Pons (tissue), 1 donor: ENCODE data around the gene THAP3.

Source experiments
- DNase-seq: peaks from one replicate; pipeline ENCODE4 v3.0.0-alpha.2; 2016; ENCODE audit warnings: low spot score

THAP3 gene, protein sequence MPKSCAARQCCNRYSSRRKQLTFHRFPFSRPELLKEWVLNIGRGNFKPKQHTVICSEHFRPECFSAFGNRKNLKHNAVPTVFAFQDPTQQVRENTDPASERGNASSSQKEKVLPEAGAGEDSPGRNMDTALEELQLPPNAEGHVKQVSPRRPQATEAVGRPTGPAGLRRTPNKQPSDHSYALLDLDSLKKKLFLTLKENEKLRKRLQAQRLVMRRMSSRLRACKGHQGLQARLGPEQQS

DNA sequence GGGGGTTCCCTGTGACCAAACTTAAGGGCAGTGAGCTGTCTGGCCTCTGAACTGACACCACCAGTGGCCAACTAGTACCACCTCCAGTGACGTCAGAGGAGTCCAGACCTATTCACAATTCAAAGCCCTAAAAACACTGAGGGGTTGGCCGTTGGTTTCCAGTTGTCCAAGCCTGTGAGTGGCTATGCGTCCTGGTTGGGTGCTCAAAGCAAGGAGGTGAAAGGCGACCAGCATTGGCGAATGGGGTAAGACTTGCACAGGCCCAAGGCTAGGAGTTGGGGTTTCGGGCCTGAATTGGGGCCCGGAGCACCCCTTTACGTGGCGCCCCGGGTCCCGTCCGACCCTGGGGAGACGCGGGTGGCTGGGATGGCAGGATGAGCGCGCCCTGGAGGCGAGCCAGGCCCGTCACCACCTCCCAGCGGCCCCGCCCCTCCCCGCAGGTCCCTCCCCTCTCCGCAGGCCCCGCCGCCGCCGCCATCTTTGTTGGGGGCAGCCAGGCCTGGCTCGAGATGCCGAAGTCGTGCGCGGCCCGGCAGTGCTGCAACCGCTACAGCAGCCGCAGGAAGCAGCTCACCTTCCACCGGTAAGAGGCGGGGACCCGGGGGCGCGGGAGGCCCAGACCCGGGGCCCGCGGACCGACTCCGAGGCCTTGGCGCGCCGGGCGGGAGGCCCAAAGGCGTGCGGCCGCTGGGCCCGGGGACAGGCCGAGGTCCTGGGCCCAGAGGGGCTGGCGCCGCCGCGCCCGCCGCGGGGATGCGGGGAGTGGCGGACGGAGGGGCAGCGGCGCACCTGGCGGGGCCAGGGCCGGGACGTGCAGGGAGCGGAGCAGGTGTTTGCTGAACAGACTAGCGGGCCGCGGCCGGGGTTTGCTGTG is at the start of gene THAP3:
TSS of gene THAP3 (plus strand) at position 159 of the 874 bp plus-strand sequence. CDS start at position 510, 351 bp downstream.
- DNase-seq, result peak; percentile 68

DNA sequence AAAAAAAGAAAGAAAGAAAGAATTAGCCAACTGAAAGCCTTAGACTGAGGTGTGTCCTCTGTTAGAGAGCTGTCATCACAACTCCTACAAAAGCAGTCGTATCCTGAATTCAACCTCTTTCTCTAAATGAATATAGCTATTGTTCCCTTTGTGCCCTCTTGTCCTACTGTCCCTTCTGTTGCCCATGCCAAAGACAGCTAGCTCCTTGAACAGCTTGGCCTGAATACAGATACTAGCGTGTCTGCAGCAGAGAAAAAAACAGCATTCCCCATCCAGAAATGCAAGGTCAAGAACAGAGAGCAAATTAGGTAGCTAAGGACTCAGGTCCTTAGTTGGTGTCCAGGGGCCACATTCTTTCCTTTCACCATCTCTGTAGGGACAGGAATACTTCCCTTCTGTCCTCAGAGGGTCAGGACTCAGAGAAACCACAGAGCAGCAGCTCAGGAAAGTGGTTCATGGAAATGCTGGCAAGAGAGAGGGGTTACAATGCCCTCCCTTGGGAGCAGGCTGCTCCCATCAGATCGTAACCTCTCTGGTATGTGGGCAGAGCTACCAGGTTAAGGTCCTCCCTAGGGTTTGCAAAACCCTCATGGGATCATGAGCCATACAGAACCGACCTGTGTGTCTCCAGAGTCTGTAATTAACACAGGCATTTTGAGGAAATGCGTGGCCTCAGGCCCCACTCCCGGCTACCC is 46.7 kb upstream of the THAP3 start:
- peak; percentile 89 for DNase-seq

DNA sequence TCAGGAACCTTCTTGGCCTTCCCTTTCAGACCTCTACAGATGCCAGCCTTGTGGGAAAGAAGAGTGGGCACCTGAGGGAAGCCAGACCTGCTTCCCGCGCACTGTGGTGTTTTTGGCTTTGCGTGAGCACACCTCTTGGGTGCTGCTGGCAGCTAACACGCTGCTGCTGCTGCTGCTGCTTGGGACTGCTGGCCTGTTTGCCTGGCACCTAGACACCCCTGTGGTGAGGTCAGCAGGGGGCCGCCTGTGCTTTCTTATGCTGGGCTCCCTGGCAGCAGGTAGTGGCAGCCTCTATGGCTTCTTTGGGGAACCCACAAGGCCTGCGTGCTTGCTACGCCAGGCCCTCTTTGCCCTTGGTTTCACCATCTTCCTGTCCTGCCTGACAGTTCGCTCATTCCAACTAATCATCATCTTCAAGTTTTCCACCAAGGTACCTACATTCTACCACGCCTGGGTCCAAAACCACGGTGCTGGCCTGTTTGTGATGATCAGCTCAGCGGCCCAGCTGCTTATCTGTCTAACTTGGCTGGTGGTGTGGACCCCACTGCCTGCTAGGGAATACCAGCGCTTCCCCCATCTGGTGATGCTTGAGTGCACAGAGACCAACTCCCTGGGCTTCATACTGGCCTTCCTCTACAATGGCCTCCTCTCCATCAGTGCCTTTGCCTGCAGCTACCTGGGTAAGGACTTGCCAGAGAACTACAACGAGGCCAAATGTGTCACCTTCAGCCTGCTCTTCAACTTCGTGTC is 45.9 kb upstream of the THAP3 start:
- DNase-seq, result no peak

DNA sequence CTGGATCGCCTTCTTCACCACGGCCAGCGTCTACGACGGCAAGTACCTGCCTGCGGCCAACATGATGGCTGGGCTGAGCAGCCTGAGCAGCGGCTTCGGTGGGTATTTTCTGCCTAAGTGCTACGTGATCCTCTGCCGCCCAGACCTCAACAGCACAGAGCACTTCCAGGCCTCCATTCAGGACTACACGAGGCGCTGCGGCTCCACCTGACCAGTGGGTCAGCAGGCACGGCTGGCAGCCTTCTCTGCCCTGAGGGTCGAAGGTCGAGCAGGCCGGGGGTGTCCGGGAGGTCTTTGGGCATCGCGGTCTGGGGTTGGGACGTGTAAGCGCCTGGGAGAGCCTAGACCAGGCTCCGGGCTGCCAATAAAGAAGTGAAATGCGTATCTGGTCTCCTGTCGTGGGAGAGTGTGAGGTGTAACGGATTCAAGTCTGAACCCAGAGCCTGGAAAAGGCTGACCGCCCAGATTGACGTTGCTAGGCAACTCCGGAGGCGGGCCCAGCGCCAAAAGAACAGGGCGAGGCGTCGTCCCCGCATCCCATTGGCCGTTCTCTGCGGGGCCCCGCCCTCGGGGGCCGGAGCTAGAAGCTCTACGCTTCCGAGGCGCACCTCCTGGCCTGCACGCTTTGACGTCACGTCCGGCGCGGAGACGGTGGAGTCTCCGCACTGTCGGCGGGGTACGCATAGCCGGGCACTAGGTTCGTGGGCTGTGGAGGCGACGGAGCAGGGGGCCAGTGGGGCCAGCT is 45.1 kb upstream of the THAP3 start, which contains the start of gene ZBTB48:
TSS of gene ZBTB48 (plus strand) at position 621 of the 745 bp plus-strand sequence. CDS start 616 bp downstream, outside the sequence.
- peak; percentile 99 for DNase-seq

DNA sequence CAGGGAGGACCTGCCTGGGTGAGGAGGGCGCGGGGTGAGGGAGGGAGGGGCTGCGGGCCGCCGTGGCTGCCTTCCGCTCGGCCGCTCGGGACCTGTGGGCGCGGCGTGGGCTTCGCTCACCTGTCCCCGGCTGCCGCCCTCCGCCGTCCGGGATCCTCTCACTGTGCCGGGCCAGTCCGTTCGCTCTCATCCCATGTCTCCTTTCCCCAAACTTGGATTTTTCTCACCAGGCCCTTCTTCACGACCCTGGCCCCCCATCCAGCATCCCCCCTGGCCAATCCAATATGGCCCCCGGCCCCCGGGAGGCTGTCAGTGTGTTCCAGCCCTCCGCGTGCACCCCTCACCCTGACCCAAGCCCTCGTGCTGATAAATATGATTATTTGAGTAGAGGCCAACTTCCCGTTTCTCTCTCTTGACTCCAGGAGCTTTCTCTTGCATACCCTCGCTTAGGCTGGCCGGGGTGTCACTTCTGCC is 44.5 kb upstream of the THAP3 start:
- no peak for DNase-seq

DNA sequence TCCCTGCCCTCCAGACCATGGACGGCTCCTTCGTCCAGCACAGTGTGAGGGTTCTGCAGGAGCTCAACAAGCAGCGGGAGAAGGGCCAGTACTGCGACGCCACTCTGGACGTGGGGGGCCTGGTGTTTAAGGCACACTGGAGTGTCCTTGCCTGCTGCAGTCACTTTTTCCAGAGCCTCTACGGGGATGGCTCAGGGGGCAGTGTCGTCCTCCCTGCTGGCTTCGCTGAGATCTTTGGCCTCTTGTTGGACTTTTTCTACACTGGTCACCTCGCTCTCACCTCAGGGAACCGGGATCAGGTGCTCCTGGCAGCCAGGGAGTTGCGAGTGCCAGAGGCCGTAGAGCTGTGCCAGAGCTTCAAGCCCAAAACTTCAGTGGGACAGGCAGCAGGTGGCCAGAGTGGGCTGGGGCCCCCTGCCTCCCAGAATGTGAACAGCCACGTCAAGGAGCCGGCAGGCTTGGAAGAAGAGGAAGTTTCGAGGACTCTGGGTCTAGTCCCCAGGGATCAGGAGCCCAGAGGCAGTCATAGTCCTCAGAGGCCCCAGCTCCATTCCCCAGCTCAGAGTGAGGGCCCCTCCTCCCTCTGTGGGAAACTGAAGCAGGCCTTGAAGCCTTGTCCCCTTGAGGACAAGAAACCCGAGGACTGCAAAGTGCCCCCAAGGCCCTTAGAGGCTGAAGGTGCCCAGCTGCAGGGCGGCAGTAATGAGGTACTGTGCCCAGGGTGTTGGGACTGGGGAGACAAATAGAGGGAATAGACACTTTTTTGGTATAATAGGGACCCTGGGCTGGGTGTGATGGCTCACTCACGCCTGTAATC is 43.9 kb upstream of the THAP3 start:
- DNase-seq, result no peak

DNA sequence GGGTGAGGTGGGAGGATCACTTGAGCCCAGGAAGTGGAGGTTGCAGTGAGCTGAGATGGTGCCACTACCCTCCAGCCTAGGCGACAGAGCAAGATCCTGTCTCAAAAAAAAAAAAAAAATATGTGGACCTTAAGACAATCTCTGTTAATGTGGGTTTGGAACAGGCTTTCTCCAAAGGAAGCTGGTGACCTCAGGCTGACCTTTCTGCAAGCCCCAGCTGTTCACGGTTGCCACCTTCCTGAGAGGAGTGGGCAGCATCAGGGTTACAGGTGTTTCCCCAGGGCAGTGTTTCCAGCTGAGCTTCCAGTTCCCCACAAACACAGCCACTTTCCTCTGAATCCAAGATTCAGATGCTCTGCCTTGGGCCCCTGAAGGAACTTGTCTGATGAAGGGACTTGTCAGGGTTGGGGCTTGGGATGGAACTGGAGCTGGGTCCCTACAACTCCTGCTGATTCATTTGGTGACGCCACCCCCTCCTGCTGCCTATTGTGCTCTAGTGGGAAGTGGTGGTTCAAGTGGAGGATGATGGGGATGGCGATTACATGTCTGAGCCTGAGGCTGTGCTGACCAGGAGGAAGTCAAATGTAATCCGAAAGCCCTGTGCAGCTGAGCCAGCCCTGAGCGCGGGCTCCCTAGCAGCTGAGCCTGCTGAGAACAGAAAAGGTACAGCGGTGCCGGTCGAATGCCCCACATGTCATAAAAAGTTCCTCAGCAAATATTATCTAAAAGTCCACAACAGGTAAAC is 42.9 kb upstream of the THAP3 start:
- no peak for DNase-seq

DNA sequence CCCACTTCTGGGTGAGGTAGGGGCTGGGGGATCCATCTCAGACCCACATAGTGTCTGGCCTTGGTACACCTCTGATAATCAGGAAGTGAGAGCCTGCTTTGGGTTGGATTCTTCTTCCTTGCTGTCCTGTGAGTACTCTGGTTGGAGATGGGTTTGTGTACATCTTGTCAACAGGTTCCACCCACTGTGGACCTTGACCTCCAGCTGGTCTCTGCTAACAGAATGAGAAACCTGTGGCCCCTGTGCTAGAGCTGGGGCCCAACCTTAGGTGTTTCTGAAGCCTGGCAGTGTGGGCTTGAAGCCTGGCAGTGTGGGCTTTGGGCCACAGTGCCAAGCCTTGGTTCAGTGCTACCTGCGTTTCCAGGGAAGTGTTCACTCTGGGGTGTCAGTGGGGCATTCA is 42.3 kb upstream of the THAP3 start:
- no peak for DNase-seq

DNA sequence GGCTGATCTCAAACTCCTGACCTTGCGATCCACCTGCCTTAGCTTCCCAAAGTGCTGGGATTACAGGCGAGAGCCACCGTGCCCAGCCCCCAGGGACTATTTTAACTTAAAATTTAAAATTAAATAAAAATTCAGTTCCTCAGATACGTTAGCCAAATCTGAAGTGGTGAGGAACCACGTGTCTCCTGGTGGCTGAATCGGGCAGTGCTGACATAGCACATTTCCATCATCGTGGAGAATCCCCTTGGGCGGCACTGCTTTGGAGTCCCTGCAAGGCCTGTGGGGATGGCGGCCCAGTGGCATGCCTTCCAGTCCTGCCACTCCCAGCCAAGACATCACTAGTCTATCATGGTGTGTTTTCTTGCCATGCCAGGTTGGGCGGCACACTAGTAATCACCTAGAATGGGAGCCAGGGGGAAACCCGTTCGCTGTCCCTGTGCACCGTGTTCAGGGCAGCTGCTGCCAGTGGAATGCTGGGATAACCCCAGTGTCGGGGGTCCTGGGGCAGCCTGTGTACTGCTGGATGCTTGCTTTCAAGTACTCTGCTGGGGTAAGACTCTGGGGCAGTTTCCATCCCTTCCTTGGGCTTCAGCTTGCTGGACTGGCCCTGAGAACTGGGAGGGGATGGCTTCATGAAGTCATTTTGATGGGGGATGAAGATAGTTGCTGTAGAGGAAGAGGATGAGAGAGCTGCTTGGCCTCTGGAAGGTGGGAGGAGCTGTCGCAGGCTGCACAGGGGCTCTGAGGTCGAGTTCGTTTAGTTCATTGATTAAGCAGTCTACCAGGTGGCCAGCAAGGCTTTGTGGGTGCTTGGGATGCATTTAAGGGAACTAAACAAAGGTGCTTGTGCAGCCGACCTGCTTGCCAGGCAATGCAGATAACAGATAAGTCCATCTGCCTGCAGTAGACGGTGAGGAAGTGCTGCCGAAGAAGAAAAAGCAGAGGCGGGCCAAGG is 40.3 kb upstream of the THAP3 start:
- DNase-seq, result no peak

DNA sequence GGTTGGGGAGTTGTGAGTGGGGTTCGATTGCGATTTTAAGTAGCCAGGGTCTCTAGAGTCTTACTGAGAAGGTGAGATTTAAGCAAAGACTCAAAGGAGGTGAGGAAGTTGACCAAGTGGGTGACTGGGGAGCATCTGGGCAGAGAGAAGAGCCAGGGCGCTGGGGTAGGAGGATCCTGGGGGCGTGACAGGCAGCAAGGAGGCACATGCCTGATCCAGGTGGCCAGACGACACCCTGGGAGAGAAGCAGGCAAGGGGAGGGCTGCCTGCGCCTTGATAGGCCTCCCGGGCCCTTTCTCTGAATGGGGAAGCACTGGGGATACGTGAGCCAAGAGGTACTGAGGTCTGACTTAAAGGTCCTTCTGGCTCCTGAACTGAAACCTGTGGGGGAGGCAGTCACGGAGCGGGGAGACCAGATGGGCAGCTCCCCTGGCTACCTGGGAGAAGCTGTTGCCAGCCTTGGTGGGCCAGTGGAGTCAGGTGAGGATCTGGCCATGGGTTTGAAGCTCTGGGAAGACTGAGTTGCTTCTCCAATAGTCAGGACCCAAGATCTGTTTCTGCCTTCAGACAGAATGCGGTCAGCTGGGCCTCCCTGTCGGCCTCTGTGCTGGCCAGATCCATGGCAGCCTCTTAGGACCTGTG is 39.5 kb upstream of the THAP3 start:
- DNase-seq, result no peak

DNA sequence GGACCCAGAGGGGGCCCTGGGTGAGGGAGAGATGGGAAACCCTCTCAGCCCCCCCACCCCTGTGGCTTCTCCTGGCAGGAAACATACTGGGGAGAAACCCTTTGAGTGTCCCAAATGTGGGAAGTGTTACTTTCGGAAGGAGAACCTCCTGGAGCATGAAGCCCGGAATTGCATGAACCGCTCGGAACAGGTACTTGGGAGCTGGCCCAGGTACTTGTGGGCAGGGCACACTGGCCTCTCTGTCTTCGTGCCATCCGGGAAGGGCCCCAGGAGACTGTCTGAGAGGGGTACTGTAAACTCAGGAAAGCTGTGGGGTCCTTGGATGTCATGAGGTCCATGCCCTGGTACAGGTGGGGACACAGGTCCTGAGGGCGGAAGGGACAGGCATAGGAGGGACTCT is 38.8 kb upstream of the THAP3 start:
- no peak for DNase-seq

DNA sequence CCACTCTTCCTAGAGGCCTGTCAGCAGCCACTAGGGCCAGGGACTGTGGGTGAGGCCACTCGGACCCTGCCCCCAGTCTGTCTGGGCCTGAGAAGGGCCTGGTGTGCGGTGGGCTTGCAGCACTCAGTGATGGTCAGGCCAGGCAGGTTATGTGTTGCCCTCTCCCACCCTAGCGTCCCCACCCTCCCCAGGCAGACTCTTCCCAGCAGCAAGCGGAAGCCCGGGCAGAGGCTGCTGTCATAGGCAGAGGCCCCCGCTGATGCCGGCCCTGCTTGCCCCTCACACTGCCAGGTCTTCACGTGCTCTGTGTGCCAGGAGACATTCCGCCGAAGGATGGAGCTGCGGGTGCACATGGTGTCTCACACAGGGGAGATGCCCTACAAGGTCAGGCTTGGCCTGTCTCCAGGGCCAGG is 38.3 kb upstream of the THAP3 start:
- DNase-seq, result no peak

DNA sequence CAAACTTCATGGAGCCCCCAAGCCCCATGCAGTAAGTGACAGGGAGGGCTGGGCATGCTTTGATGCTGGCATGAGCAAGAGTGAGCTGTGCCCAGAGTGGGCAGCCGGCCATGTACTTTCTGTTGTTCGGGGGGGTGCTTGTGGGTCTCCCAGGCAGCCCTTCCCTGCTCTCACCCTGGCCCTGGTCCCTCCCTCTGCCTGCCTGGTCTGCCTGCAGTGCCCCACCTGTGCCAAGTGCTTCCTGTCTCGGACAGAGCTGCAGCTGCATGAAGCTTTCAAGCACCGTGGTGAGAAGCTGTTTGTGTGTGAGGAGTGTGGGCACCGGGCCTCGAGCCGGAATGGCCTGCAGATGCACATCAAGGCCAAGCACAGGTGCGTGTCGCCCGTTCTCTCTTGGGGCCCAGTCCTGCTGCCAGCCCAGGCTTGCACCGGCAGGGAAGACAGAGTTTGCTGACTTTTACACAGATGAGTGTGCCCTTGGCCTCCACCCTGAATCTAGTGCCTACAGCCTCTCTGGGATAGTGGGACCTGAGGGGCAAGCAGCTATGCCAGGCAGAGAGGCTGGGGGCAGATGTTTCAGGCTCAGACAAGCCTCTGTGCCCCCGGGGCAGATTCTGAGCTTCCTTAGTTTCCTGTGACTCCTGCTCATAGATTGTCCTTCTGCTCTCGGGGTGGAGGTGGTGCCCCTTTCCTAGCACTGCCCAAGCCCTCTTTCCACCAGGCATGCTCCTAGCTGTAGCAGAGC is 37.2 kb upstream of the THAP3 start:
- DNase-seq, result peak; percentile 64

DNA sequence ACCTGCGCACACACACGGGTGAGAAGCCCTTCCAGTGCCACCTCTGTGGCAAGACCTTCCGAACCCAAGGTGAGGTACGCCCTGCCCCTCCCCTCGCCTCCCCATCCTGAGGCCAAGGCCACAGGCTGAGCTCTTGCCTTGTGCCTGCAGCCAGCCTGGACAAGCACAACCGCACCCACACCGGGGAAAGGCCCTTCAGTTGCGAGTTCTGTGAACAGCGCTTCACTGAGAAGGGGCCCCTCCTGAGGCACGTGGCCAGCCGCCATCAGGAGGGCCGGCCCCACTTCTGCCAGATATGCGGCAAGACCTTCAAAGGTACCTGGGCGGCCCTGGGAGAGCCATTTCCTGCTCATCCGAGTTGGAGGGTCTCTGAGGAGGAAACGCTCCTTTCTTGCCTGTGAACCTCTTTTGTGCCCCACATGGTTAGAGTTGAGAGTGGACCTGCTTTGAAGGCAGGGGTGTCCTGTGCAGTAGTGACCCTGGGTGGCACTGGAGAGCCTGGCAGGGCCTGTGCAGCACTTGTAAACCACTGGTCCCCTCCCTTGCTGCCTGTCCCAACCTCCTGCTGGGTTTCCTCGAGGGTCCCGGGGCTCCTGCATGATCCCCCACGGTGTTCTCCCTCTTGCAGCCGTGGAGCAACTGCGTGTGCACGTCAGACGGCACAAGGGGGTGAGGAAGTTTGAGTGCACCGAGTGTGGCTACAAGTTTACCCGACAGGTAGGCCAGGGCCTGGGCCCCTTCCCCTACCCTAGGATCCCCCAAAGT is 36.4 kb upstream of the THAP3 start:
- no peak for DNase-seq

DNA sequence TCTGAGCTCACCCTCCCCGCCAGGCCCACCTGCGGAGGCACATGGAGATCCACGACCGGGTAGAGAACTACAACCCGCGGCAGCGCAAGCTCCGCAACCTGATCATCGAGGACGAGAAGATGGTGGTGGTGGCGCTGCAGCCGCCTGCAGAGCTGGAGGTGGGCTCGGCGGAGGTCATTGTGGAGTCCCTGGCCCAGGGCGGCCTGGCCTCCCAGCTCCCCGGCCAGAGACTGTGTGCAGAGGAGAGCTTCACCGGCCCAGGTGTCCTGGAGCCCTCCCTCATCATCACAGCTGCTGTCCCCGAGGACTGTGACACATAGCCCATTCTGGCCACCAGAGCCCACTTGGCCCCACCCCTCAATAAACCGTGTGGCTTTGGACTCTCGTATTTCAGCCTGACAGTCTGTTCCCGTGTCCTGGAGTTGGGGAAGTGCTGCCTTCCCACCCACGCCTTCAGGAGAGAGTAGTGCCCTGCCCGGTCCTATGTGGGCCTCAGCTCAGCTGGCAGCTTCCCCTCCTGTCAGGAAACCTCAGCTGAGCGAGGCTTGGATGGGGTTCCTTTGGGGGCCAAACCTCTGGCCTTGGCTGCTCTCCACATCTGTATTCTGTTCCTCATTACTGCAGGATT is 35.7 kb upstream of the THAP3 start:
- DNase-seq, result no peak

DNA sequence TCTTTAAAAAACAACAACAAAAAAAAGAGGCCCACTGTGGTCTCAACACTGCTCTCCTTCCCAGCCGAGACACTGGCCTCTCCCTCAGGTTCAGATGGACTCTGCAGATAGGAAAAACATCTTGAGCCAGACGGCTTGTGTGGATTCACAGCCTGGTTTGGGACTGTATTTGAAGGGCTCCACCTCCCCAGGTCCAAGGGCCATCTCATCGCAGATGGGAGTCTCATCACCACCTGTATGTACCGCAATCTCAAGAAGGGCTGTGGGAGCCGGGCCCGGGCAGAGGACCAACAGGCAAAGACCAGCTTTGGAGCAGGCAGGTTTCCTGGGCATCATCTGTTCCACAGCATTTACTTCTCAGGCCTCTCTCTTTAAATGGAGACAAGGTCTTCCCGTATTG is 34.6 kb upstream of the THAP3 start:
- DNase-seq, result no peak
